ENCODE results near the gene DOCK8.
A peak's percentile ranks its signal among the peaks of the same experiment; 100 is the strongest.

The DOCK8 gene

GRCh38 chr9:382383-382782 lies 167.7 kb downstream of the DOCK8 start:
- no peak for ATAC-seq
- TF ChIP-seq TCF4 (CRISPR knock-in tag; IDR thresholded peaks at IDR 0.05; ENCODE audit: borderline replicate concordance) (no peak), ARNTL (CRISPR knock-in tag; IDR thresholded peaks at IDR 0.05; ENCODE audit: borderline replicate concordance, low read depth) (no peak)

DNA sequence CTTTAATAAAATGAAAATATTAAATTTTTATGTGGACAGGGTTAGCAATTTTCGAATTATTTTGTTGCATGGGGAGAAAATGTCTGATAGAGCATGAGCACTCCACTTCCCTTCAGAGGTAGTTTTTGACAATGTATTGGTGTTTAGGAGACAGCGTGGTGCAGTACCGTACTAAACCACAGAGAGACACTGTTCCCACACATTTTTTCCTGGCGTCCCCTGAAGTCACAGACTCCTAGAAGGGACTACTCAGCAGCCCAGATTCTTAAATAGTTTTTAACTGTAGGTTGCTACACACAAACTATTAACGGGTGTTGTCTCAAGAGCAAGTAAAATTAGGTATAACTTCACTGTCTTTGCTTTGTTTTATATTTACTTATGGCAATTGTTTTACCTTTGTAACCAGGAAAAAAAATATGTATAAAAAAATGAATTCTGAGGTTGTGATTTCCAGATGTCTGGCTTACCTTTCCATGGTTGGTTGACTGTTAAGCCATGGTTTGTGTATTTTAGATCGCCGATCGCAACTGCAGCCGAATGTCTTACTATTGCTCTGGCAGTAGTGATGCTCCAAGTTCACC lies 171.2 kb downstream of the DOCK8 start:
- peak; percentile 92 for ATAC-seq

DNA sequence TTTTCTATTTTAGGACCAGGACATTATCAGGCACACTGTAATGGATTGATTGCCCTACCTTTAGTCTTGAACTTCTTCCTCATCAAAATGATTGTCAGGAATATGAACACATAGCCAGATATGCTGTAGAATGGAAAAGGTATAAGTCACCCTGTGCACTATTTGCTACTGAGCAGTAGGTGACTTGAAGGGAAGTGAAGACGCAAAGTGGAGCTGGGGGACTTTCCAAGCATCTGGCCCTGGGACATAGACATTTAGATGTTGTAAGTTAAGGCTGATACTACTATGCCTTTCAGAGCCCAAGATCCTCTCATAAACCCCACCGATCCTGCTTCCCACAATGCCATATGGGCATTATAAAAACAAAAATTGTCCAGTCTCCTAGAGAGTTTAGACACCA lies 174.5 kb downstream of the DOCK8 start:
- ATAC-seq, result no peak
- TF ChIP-seq ZNF70 (CRISPR knock-in tag; IDR thresholded peaks at IDR 0.05) (no peak), ZNF8 (CRISPR knock-in tag; IDR thresholded peaks at IDR 0.05) (no peak), TSHZ2 (CRISPR knock-in tag; IDR thresholded peaks at IDR 0.05) (no peak), ZFP3 (CRISPR knock-in tag; IDR thresholded peaks at IDR 0.05) (no peak), ZNF565 (CRISPR knock-in tag; conservative IDR thresholded peaks at IDR 0.05; ENCODE audit: low read depth) (no peak)

More for the DNA sequence above, 171.2 kb downstream of the DOCK8 start:
- TF ChIP-seq BACH2 (CRISPR knock-in tag; IDR thresholded peaks at IDR 0.05; ENCODE audit: borderline replicate concordance), result no peak
- no peak for TF ChIP-seq TCF4 (CRISPR knock-in tag; IDR thresholded peaks at IDR 0.05; ENCODE audit: borderline replicate concordance)
- TF ChIP-seq, protein P1, sequence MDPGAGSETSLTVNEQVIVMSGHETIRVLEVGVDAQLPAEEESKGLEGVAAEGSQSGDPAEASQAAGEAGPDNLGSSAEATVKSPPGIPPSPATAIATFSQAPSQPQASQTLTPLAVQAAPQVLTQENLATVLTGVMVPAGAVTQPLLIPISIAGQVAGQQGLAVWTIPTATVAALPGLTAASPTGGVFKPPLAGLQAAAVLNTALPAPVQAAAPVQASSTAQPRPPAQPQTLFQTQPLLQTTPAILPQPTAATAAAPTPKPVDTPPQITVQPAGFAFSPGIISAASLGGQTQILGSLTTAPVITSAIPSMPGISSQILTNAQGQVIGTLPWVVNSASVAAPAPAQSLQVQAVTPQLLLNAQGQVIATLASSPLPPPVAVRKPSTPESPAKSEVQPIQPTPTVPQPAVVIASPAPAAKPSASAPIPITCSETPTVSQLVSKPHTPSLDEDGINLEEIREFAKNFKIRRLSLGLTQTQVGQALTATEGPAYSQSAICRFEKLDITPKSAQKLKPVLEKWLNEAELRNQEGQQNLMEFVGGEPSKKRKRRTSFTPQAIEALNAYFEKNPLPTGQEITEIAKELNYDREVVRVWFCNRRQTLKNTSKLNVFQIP (CRISPR knock-in tag; IDR thresholded peaks at IDR 0.05; ENCODE audit: borderline replicate concordance, low read depth), result no peak
- TF ChIP-seq, protein P2, sequence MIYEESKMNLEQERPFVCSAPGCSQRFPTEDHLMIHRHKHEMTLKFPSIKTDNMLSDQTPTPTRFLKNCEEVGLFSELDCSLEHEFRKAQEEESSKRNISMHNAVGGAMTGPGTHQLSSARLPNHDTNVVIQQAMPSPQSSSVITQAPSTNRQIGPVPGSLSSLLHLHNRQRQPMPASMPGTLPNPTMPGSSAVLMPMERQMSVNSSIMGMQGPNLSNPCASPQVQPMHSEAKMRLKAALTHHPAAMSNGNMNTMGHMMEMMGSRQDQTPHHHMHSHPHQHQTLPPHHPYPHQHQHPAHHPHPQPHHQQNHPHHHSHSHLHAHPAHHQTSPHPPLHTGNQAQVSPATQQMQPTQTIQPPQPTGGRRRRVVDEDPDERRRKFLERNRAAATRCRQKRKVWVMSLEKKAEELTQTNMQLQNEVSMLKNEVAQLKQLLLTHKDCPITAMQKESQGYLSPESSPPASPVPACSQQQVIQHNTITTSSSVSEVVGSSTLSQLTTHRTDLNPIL (CRISPR knock-in tag; IDR thresholded peaks at IDR 0.05; ENCODE audit: low read depth), result no peak
- TF ChIP-seq TSHZ2 (CRISPR knock-in tag; IDR thresholded peaks at IDR 0.05), result no peak
- no peak for TF ChIP-seq ZNF70 (CRISPR knock-in tag; IDR thresholded peaks at IDR 0.05)
- no peak for TF ChIP-seq ARNTL (CRISPR knock-in tag; IDR thresholded peaks at IDR 0.05; ENCODE audit: borderline replicate concordance, low read depth)
- TF ChIP-seq ESRRG (CRISPR knock-in tag; IDR thresholded peaks at IDR 0.05), result no peak
- no peak for TF ChIP-seq GLIS3 (CRISPR knock-in tag; IDR thresholded peaks at IDR 0.05)
- no peak for TF ChIP-seq RARB (CRISPR knock-in tag; IDR thresholded peaks at IDR 0.05)
- TF ChIP-seq ZNF8 (CRISPR knock-in tag; IDR thresholded peaks at IDR 0.05), result no peak
- TF ChIP-seq PATZ1 (CRISPR knock-in tag; IDR thresholded peaks at IDR 0.05; ENCODE audit: borderline replicate concordance), result no peak
- no peak for TF ChIP-seq ZFP3 (CRISPR knock-in tag; IDR thresholded peaks at IDR 0.05)
- TF ChIP-seq ISL1 (CRISPR knock-in tag; IDR thresholded peaks at IDR 0.05), result no peak
- TF ChIP-seq, protein P3, sequence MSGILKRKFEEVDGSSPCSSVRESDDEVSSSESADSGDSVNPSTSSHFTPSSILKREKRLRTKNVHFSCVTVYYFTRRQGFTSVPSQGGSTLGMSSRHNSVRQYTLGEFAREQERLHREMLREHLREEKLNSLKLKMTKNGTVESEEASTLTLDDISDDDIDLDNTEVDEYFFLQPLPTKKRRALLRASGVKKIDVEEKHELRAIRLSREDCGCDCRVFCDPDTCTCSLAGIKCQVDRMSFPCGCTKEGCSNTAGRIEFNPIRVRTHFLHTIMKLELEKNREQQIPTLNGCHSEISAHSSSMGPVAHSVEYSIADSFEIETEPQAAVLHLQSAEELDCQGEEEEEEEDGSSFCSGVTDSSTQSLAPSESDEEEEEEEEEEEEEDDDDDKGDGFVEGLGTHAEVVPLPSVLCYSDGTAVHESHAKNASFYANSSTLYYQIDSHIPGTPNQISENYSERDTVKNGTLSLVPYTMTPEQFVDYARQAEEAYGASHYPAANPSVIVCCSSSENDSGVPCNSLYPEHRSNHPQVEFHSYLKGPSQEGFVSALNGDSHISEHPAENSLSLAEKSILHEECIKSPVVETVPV (CRISPR knock-in tag; IDR thresholded peaks at IDR 0.05), result no peak
- no peak for TF ChIP-seq SNAI2 (CRISPR knock-in tag; IDR thresholded peaks at IDR 0.05)

All from SK-N-SH treated with all-trans-retinoic acid at 6 μM for 48 hours (cell line).